HepG2 (cell line): ENCODE measurements around the gene JSRP1. TPM values are rescaled to one million over a fixed set of nuclear protein-coding genes. Genes with fewer than 3 reads are reported as not detected.
A peak's percentile ranks its signal among the peaks of the same experiment; 100 is the strongest.

Experiments
- ADNP ChIP-seq: sonication (generic); formaldehyde crosslinking; IDR thresholded peaks from 2 replicates; pipeline ENCODE4 v1.4.0; 2020; ENCODE audit warnings: missing genetic modification reagents
- ERF ChIP-seq: IDR thresholded peaks from 2 replicates; pipeline ENCODE4 v1.6.1; 2018; ENCODE audit warnings: missing biosample characterization, missing genetic modification reagents
- ESRRA ChIP-seq: sonication (generic); formaldehyde crosslinking; IDR thresholded peaks from 2 replicates; pipeline ENCODE4 v1.5.1; 2020; ENCODE audit warnings: mild to moderate bottlenecking, low read depth, missing genetic modification reagents
- HES4 ChIP-seq: sonication (generic); formaldehyde crosslinking; IDR thresholded peaks from 2 replicates; pipeline ENCODE4 v1.9.0; 2021; ENCODE audit warnings: mild to moderate bottlenecking, missing genetic modification reagents, borderline replicate concordance
- ISX ChIP-seq: sonication (generic); formaldehyde crosslinking; conservative IDR thresholded peaks from 2 replicates; pipeline ENCODE4 v1.5.0; 2020; ENCODE audit warnings: missing genetic modification reagents
- KDM2A ChIP-seq: sonication (generic); formaldehyde crosslinking; IDR thresholded peaks from 2 replicates; pipeline ENCODE4 v1.4.0; 2020; ENCODE audit warnings: low read depth, missing genetic modification reagents, borderline replicate concordance
- MTA3 ChIP-seq: sonication (generic); formaldehyde crosslinking; IDR thresholded peaks from 2 replicates; pipeline ENCODE4 v1.4.0; 2020; ENCODE audit warnings: missing genetic modification reagents
- NR3C1 ChIP-seq: sonication (generic); formaldehyde crosslinking; IDR thresholded peaks from 2 replicates; pipeline ENCODE4 v1.4.0; 2020; ENCODE audit warnings: missing genetic modification reagents
- RAD21 ChIP-seq: fragments of 450-650 bp; formaldehyde crosslinking; IDR thresholded peaks from 2 replicates; pipeline ENCODE4 v1.5.0; 2020; ENCODE audit warnings: mild to moderate bottlenecking
- RFXAP ChIP-seq: sonication (generic); formaldehyde crosslinking; IDR thresholded peaks from 2 replicates; pipeline ENCODE4 v1.4.0; 2020; ENCODE audit warnings: missing genetic modification reagents, borderline replicate concordance
- RNF219 ChIP-seq: sonication (generic); formaldehyde crosslinking; IDR thresholded peaks from 2 replicates; pipeline ENCODE4 v1.5.0; 2020; ENCODE audit warnings: mild to moderate bottlenecking, missing genetic modification reagents
- SMAD9 ChIP-seq: sonication (generic); formaldehyde crosslinking; IDR thresholded peaks from 2 replicates; pipeline ENCODE4 v1.5.1; 2020; ENCODE audit warnings: mild to moderate bottlenecking, missing genetic modification reagents
- SP140L ChIP-seq: sonication (generic); formaldehyde crosslinking; IDR thresholded peaks from 2 replicates; pipeline ENCODE4 v1.4.0; 2020; ENCODE audit warnings: missing genetic modification reagents, borderline replicate concordance
- SP4 ChIP-seq: sonication (generic); formaldehyde crosslinking; IDR thresholded peaks from 2 replicates; pipeline ENCODE4 v1.8.1; 2023; ENCODE audit warnings: mild to moderate bottlenecking, missing genetic modification reagents
- SPEN ChIP-seq: sonication (generic); formaldehyde crosslinking; IDR thresholded peaks from 2 replicates; pipeline ENCODE4 v1.5.1; 2020; ENCODE audit warnings: low read depth, mild to moderate bottlenecking, missing genetic modification reagents
- SRSF9 ChIP-seq: fragments of 200-400 bp; formaldehyde crosslinking; IDR thresholded peaks from 2 replicates; pipeline ENCODE4 v1.6.1; 2018; ENCODE audit warnings: borderline replicate concordance, mild to moderate bottlenecking, low read depth, low read length; ENCODE audit not compliant: insufficient read depth, poor library complexity, severe bottlenecking
- THAP11 ChIP-seq: IDR thresholded peaks from 2 replicates; pipeline ENCODE4 v1.6.1; 2016; ENCODE audit warnings: missing biosample characterization, missing genetic modification reagents
- ZBTB14 ChIP-seq: sonication (generic); formaldehyde crosslinking; IDR thresholded peaks from 2 replicates; pipeline ENCODE4 v1.4.0; 2020; ENCODE audit warnings: missing genetic modification reagents
- ZBTB26 ChIP-seq: IDR thresholded peaks from 2 replicates; pipeline ENCODE4 v1.6.1; 2016; ENCODE audit warnings: missing compliant biosample characterization, missing genetic modification reagents, borderline replicate concordance
- ZBTB42 ChIP-seq: sonication (generic); formaldehyde crosslinking; IDR thresholded peaks from 2 replicates; pipeline ENCODE4 v1.5.0; 2020; ENCODE audit warnings: mild to moderate bottlenecking, missing genetic modification reagents
- ZKSCAN8 ChIP-seq: IDR thresholded peaks from 2 replicates; pipeline ENCODE4 v1.6.1; 2016; ENCODE audit warnings: borderline replicate concordance, missing genetic modification reagents, missing compliant biosample characterization
- ZNF17 ChIP-seq: sonication (generic); formaldehyde crosslinking; IDR thresholded peaks from 2 replicates; pipeline ENCODE4 v1.5.0; 2020; ENCODE audit warnings: mild to moderate bottlenecking, missing genetic modification reagents
- ZNF251 ChIP-seq: sonication (generic); formaldehyde crosslinking; IDR thresholded peaks from 2 replicates; pipeline ENCODE4 v1.9.0; 2021; ENCODE audit warnings: mild to moderate bottlenecking, missing genetic modification reagents
- ZNF282 ChIP-seq: fragments of 450-650 bp; IDR thresholded peaks from 2 replicates; pipeline ENCODE4 v1.6.1; 2018; ENCODE audit not compliant: partially characterized antibody
- ZNF30 ChIP-seq: sonication (generic); formaldehyde crosslinking; IDR thresholded peaks from 2 replicates; pipeline ENCODE4 v1.5.0; 2020; ENCODE audit warnings: mild to moderate bottlenecking, missing genetic modification reagents
- ZNF558 ChIP-seq: sonication (generic); formaldehyde crosslinking; IDR thresholded peaks from 2 replicates; pipeline ENCODE4 v1.9.0; 2022; ENCODE audit warnings: mild to moderate bottlenecking, missing genetic modification reagents, borderline replicate concordance
- ZNF720 ChIP-seq: sonication (generic); formaldehyde crosslinking; IDR thresholded peaks from 2 replicates; pipeline ENCODE4 v1.4.0; 2020; ENCODE audit warnings: missing genetic modification reagents
- polyA plus RNA-seq, 8 experiments: library from polyadenylated mRNA; depleted of rRNA in 3 of 8; stranded (reverse) in 7 of 8; unstranded in 1 of 8; fragments of >200 nt; fragmentation: Illumina TruSeq in 4 of 8; extraction: Trizol in 4 of 8; gene quantifications; 2 replicates each; pipeline versions ENCODE4 v1.2.1 to v1.2.3, GENCODE V29; 2011 to 2016; ENCODE audit warnings: low read depth in 4 of 8, missing spikeins in 1 of 8, mixed read lengths in 1 of 8; ENCODE audit not compliant: insufficient read depth in 1 of 8
- total RNA-seq, 5 experiments: library from RNA; depleted of rRNA; stranded (reverse); fragments of >200 nt; fragmentation: Illumina TruSeq; extraction: Trizol; gene quantifications; 2 replicates each; pipeline ENCODE4 v1.2.3, GENCODE V29; 2016; ENCODE audit warnings: low read depth in 1 of 5
- TF ChIP-seq, protein P1 (sequence below): IDR thresholded peaks from 2 replicates; pipeline ENCODE4 v1.6.1; 2016; ENCODE audit warnings: missing compliant biosample characterization, missing genetic modification reagents, borderline replicate concordance

Gene JSRP1
- total and polyA plus RNA-seq, 2 of the 13 experiments (the other 11 are each of a cell fraction or from before 2014, with no cell fraction given) = 0.16 to 0.38 TPM

GRCh38 chr19:2231621-2232221, 24.5 kb downstream of the JSRP1 start (continued):
- TF ChIP-seq ZNF30 (CRISPR knock-in tag) (no peak), ERF (CRISPR knock-in tag) (no peak), SP4 (no peak), ZNF282 (no peak), ZBTB26 (CRISPR knock-in tag) (no peak), ZBTB14 (CRISPR knock-in tag) (no peak), RFXAP (CRISPR knock-in tag) (no peak), RNF219 (no peak), ADNP (CRISPR knock-in tag) (no peak), KDM2A (CRISPR knock-in tag) (no peak; the same call in 1 of the 2 replicates), SPEN (CRISPR knock-in tag) (no peak), SMAD9 (CRISPR knock-in tag) (no peak), ZBTB42 (no peak), HES4 (CRISPR knock-in tag) (no peak), NR3C1 (no peak), ESRRA (CRISPR knock-in tag) (no peak), THAP11 (CRISPR knock-in tag) (no peak), ZNF720 (no peak), MTA3 (CRISPR knock-in tag) (no peak), ZNF558 (no peak), ZKSCAN8 (CRISPR knock-in tag) (no peak), SP140L (CRISPR knock-in tag) (no peak), ZNF17 (CRISPR knock-in tag) (no peak), ISX (CRISPR knock-in tag) (no peak), ZNF251 (CRISPR knock-in tag) (no peak), SRSF9 (no peak), RAD21 (CRISPR knock-in tag) (0 out of 2 replicates have a peak, but pooled peaks have one; percentile 34)
- TF ChIP-seq, protein P1, sequence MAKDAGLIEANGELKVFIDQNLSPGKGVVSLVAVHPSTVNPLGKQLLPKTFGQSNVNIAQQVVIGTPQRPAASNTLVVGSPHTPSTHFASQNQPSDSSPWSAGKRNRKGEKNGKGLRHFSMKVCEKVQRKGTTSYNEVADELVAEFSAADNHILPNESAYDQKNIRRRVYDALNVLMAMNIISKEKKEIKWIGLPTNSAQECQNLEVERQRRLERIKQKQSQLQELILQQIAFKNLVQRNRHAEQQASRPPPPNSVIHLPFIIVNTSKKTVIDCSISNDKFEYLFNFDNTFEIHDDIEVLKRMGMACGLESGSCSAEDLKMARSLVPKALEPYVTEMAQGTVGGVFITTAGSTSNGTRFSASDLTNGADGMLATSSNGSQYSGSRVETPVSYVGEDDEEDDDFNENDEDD (CRISPR knock-in tag) = no peak
